Measurements from ENCODE around the gene ABCC11. TPM values are rescaled to one million over a fixed set of nuclear protein-coding genes. Genes with fewer than 3 reads are reported as not detected.
"Not testable (repeated sequence)": the region's sequence is repeated elsewhere in the genome, so short reads cannot be mapped to it uniquely, and the experiment has no call there.

ABCC11 gene
- polyA plus RNA-seq, 2 of the 4 experiments (the other 2 are of a cell fraction), result 0.19 to 0.21 TPM

- DNase-seq (ENCODE audit: low read depth in 1 of 2, low spot score in 1 of 2); FAIRE-seq; H3K4me2 ChIP-seq; POLR2A ChIA-PET; H3K9me3 ChIP-seq; ATAC-seq; H3K4me3 ChIP-seq: not testable (repeated sequence)
- peaks cover 19% of the 10 kb centered on the region for H3K4me1 ChIP-seq
- TF ChIP-seq NFE2L2 (conservative IDR thresholded peaks at IDR 0.05; ENCODE audit: low read length), result 0 out of 2 replicates have a peak, but pooled peaks have one; percentile 22
- 93% methylated on average over 5 of the region's 5 CpGs for WGBS (ENCODE audit: missing lambda C conversion rate)
- CTCF ChIA-PET, result interaction anchor here (1.0 to 6.8 kb wide), 8 partner anchors 9 to 1129 kb away, joined by 3 to 82 read pairs (median 12); partner anchors contain the start of gene NETO2
- peak overlapping the region; percentile 89 to 91; a peak in 3 of 6 replicates for H3K27ac ChIP-seq
Observed at GRCh38 chr16:48166617-48167016, 80.7 kb downstream of the ABCC11 start.

- Histone ChIP-seq H3K4me3 (no peak overlapping the region), H3K4me1 (peaks cover 19% of the 10 kb centered on the region), H3K9me3 (no peaks in the 10 kb centered on the region), H3K4me2 (peak overlapping the region; percentile 89), H3K27ac (peak overlapping the region; percentile 89 to 91)
- WGBS (ENCODE audit: missing lambda C conversion rate), result 69% methylated on average over 4 of the region's 4 CpGs
- CTCF ChIA-PET, result interaction anchor here (1.0 to 6.8 kb wide), 9 partner anchors 9 to 1136 kb away, joined by 3 to 82 read pairs (median 8); partner anchors contain the start of gene NETO2
- FAIRE-seq, result no peak
- ATAC-seq, result peak in 1 of 2 experiments; percentile 39; a peak in 3 of 6 replicates
- POLR2A ChIA-PET, result interaction anchor here (2.0 kb wide), 1 partner anchor 1128 kb away, joined by 18 read pairs; no protein-coding TSS in a partner anchor
- DNase-seq (ENCODE audit: low read depth in 1 of 2, low spot score in 1 of 2), result peak in 1 of 2 experiments; percentile 65
- no peak for TF ChIP-seq POLR2AphosphoS2 (conservative IDR thresholded peaks at IDR 0.05; ENCODE audit: low read length)
- no peak for TF ChIP-seq HOXB13 (CRISPR knock-in tag; IDR thresholded peaks at IDR 0.05; ENCODE audit: low read depth)
- TF ChIP-seq USF2 (IDR thresholded peaks at IDR 0.05), result peak; percentile 58
Observed at GRCh38 chr16:48165961-48166578, 81.3 kb downstream of the ABCC11 start.

GRCh38 chr16:48164907-48165715 is 82.2 kb downstream of the ABCC11 start:
- Histone ChIP-seq H3K4me3 (peak overlapping the region; percentile 17; the same call in 2 of the 3 replicates), H3K4me1 (peaks cover 21% of the 10 kb centered on the region), H3K4me2 (peak overlapping the region; percentile 89), H3K9me3 (no peaks in the 10 kb centered on the region), H3K27ac (peak overlapping the region; percentile 89 to 91)
- 3% methylated on average over 13 of the region's 16 CpGs for WGBS (ENCODE audit: missing lambda C conversion rate)
- POLR2A ChIA-PET, result interaction anchor here (1.1 to 2.0 kb wide), 6 partner anchors 704 to 1192 kb away, joined by 4 to 19 read pairs (median 10); partner anchors contain the start of genes ITFG1, NETO2 and PHKB
- ATAC-seq, result peak; percentile 84 to 95
- TF ChIP-seq MAFK (IDR thresholded peaks at IDR 0.05; ENCODE audit: partially characterized antibody), result no peak
- peak; percentile 98 for TF ChIP-seq ZFP36 (IDR thresholded peaks at IDR 0.05; ENCODE audit: borderline replicate concordance, partially characterized antibody)
- no peak for TF ChIP-seq CBX8 (IDR thresholded peaks at IDR 0.05)
- TF ChIP-seq PBX3 (IDR thresholded peaks at IDR 0.05), result no peak
- TF ChIP-seq RAD21 (conservative IDR thresholded peaks at IDR 0.05 in 1 of 2, IDR thresholded peaks at IDR 0.05 in 1 of 2), result peak; percentile 98 to 99
- peak; percentile 87 for TF ChIP-seq CTCF (IDR thresholded peaks at IDR 0.05)
- TF ChIP-seq KDM5A (IDR thresholded peaks at IDR 0.05), result peak; percentile 71
- 0 out of 2 replicates have a peak, but pooled peaks have one; percentile 42 for TF ChIP-seq CHD4 (IDR thresholded peaks at IDR 0.05; ENCODE audit: borderline replicate concordance)
- 0 out of 5 replicates have a peak, but pooled peaks have one; percentile 22 to 26 for TF ChIP-seq JUN (IDR thresholded peaks at IDR 0.05)
- TF ChIP-seq HEYL (CRISPR knock-in tag; IDR thresholded peaks at IDR 0.05), result no peak
- TF ChIP-seq MAX (IDR thresholded peaks at IDR 0.05), result 0 out of 2 replicates have a peak, but pooled peaks have one; percentile 9
- TF ChIP-seq ESRRA (IDR thresholded peaks at IDR 0.05; ENCODE audit: borderline replicate concordance, low read length), result no peak
- TF ChIP-seq CEBPB (IDR thresholded peaks at IDR 0.05), result peak; percentile 44 to 75; a peak in 2 of 4 replicates
- TF ChIP-seq HES2 (IDR thresholded peaks at IDR 0.05), result no peak
- peak; percentile 56; the same call in 1 of the 2 replicates for TF ChIP-seq HDAC2 (IDR thresholded peaks at IDR 0.05)
- peak; percentile 94 for TF ChIP-seq SMC3 (IDR thresholded peaks at IDR 0.05)
- 0 out of 2 replicates have a peak, but pooled peaks have one; percentile 11 for TF ChIP-seq KDM1A (IDR thresholded peaks at IDR 0.05; ENCODE audit: low read depth)
- no peak for FAIRE-seq
- DNase-seq (ENCODE audit: low read depth in 1 of 2, low spot score in 1 of 2), result peak; percentile 82 to 83
- CTCF ChIA-PET, result interaction anchor here (0.5 to 6.8 kb wide), 65 partner anchors 10 to 1311 kb away, joined by 3 to 82 read pairs (median 4); partner anchors contain the start of genes DNAJA2, ITFG1, NETO2 and PHKB
